Ascending aorta (tissue), 2 donors: ENCODE results near the gene MTF2. TPM values are rescaled to one million over a fixed set of nuclear protein-coding genes. Genes with fewer than 3 reads are reported as not detected.

Source experiments
- DNase-seq, 2 donors: peaks; one replicate each; pipeline ENCODE4 v3.0.0-alpha.2; 2019; ENCODE audit warnings: low spot score in 2 of 2
- H3K27ac ChIP-seq, 2 donors: fragments of 200-600 bp; sonication (generic); one replicate each; pipeline ENCODE4 v1.5.1; 2016 to 2017; ENCODE audit warnings: mild to moderate bottlenecking in 1 of 2
- H3K27me3 ChIP-seq: fragments of 200-600 bp; sonication (generic); one replicate; pipeline ENCODE4 v1.5.1; 2017
- H3K36me3 ChIP-seq, 2 donors: fragments of 200-600 bp; sonication (generic); one replicate each; pipeline ENCODE4 v1.5.1; 2016
- H3K4me1 ChIP-seq, 2 donors: fragments of 200-600 bp; sonication (generic); one replicate each; pipeline ENCODE4 v1.5.1; 2016 to 2017; ENCODE audit warnings: mild to moderate bottlenecking in 1 of 2
- H3K4me3 ChIP-seq, 2 donors: fragments of 200-600 bp; sonication (generic); one replicate each; pipeline ENCODE4 v1.5.1; 2016 to 2017; ENCODE audit warnings: mild to moderate bottlenecking in 1 of 2
- H3K9me3 ChIP-seq, 2 donors: fragments of 200-600 bp; sonication (generic); one replicate each; pipeline ENCODE4 v1.5.1; 2016
- CTCF ChIP-seq, 3 experiments: fragments of 200-600 bp in 2 of 3; fragments of 450-650 bp in 1 of 3; sonication (generic) in 2 of 3; IDR thresholded peaks; one replicate each; pipeline ENCODE4 v1.5.1; 2016 to 2019; ENCODE audit warnings: antibody characterized with exemption in 3 of 3, mild to moderate bottlenecking in 1 of 3, moderate library complexity in 1 of 3
- intact Hi-C: fragments of 100-400 bp; cut with DNase I; formaldehyde crosslinking; loops from one replicate; pipeline ENCODE4 v1.15.1; 2023
- total RNA-seq: library from RNA; depleted of rRNA; stranded (reverse); fragments of >200 nt; gene quantifications from one replicate; pipeline ENCODE4 v1.1.0, GENCODE V29; 2016

Gene MTF2
- total RNA-seq, 1 donor from 2014 or later = 2.3 TPM

DNA sequence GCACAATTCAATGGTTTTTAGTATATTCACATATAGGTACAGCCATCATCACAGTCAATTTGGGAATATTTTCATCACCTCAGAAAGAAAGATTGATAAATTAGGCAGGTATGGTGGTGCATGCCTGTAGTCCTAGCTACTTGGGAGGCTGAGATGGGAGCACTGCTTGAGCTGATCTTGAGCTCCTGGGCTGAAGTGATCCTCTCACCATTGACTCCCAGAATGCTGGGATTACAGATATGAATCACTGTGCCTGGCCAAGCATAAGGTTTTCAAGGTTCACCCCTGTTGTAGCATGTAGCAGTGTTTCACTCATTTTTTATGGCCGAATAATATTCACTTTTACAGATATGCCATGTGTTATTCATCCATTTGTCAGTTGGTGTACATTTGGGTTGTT lies 44.7 kb upstream of the MTF2 start:
- no peak overlapping the region for H3K4me3 ChIP-seq
- intact Hi-C loops = no loop called here
- no peak overlapping the region for H3K27ac ChIP-seq
- no peak for TF ChIP-seq CTCF (IDR thresholded peaks at IDR 0.05)
- no peaks in the 10 kb centered on the region for H3K4me1 ChIP-seq
- no peak for DNase-seq
- no peaks in the 10 kb centered on the region for H3K9me3 ChIP-seq
- H3K36me3 ChIP-seq = no peaks in the 10 kb centered on the region
- no peaks in the 10 kb centered on the region for H3K27me3 ChIP-seq

DNA sequence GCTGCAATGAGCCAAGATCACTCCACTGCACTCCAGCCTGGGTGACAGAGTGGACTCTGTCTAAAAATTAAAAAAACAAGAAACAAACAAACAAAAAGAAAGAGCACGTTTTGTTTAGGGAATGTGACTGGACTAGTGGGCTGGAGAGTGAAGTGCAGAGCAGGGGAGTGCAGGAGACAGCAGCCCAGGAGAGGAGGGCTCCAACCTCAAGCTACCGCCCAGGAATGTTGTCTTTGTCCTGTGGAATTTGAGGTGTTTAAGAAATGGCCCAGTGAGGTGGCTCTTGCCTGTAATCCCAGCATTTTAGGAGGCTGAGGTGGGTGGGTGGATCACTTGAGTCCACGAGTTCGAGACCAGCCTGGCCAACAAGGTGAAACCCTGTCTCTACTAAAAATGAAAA lies 42.4 kb upstream of the MTF2 start:
- no peak for DNase-seq

DNA sequence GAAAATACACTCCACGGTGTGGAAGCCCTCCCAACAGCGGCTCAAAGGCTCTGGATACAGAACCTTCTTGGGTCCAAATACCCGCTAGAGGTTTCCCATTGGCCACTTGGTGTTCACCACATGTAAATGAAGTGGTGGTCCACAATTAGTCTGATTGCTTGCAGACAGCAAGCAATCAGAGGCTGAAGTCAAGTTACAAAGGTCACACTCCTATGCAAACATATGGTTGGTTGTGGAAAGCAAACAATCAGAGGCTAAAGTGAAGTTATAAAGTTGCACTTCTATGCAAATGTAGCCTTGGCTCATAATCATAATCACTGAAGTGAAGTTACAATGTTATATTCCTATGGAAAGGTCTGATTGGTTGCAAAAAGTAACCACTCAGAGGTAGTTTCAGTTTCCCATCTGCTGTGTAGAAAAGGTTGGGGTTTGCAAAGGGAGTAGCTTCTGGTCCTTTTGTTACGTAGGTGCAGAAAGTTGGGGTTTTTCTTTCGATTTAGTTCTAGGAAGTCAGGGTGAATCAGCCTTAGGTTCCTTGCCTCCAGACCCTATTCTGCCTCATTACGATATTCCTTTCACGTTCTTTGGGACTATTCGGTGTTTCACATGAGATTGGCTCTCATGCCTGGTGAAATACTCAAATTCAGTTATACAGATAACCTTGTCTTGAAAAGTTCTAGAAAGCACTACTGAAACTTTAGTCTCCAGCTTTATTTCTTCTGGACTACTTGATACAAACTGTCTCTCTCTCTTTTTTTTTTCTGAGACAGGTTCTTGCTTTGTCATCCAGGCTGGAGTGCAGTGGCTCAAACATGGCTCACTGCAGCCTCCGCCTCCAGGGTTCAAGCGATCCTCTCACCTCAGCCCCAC lies 36.7 kb upstream of the MTF2 start:
- no peaks in the 10 kb centered on the region for H3K4me1 ChIP-seq
- intact Hi-C loops = no loop called here
- peak overlapping the region in 1 of 2 donors; percentile 17 for H3K4me3 ChIP-seq
- no peaks in the 10 kb centered on the region for H3K36me3 ChIP-seq
- H3K27ac ChIP-seq = no peak overlapping the region
- H3K27me3 ChIP-seq = no peaks in the 10 kb centered on the region
- no peak for TF ChIP-seq CTCF (IDR thresholded peaks at IDR 0.05)
- no peak for DNase-seq
- H3K9me3 ChIP-seq = no peaks in the 10 kb centered on the region

More for the DNA sequence above, 42.4 kb upstream of the MTF2 start:
- no peaks in the 10 kb centered on the region for H3K27me3 ChIP-seq
- H3K9me3 ChIP-seq = no peaks in the 10 kb centered on the region
- H3K4me1 ChIP-seq = no peaks in the 10 kb centered on the region
- no peak for TF ChIP-seq CTCF (IDR thresholded peaks at IDR 0.05)
- H3K27ac ChIP-seq = no peak overlapping the region
- H3K36me3 ChIP-seq = no peaks in the 10 kb centered on the region
- intact Hi-C loops = no loop called here
- H3K4me3 ChIP-seq = no peak overlapping the region

GRCh38 chr1:93043057-93043557 lies 36.0 kb upstream of the MTF2 start:
- DNase-seq = no peak
- intact Hi-C loops = no loop called here
- no peak for TF ChIP-seq CTCF (IDR thresholded peaks at IDR 0.05)
- Histone ChIP-seq H3K4me1 (no peaks in the 10 kb centered on the region), H3K27ac (no peak overlapping the region), H3K4me3 (no peak overlapping the region), H3K27me3 (no peaks in the 10 kb centered on the region), H3K36me3 (no peaks in the 10 kb centered on the region), H3K9me3 (no peaks in the 10 kb centered on the region)

GRCh38 chr1:93047618-93048017 lies 31.5 kb upstream of the MTF2 start:
- no peak for DNase-seq
- Histone ChIP-seq H3K9me3 (no peaks in the 10 kb centered on the region), H3K4me1 (no peaks in the 10 kb centered on the region), H3K36me3 (no peaks in the 10 kb centered on the region), H3K27me3 (no peaks in the 10 kb centered on the region), H3K27ac (no peak overlapping the region), H3K4me3 (no peak overlapping the region)
- intact Hi-C loops = no loop called here
- TF ChIP-seq CTCF (IDR thresholded peaks at IDR 0.05) = no peak
